Esophagus squamous epithelium (tissue), 4 donors: ENCODE results near the gene DPP4.

Source experiments
- POLR2A ChIP-seq, 4 donors: fragments of 450-650 bp; IDR thresholded peaks; one replicate each; pipeline ENCODE4 v1.6.1; 2017; ENCODE audit warnings: antibody characterized with exemption in 4 of 4, mild to moderate bottlenecking in 4 of 4, moderate library complexity in 3 of 4
- TF ChIP-seq, protein P1 (sequence below), 6 experiments: fragments of 450-650 bp in 4 of 6; fragments of 200-600 bp in 2 of 6; sonication (generic) in 2 of 6; IDR thresholded peaks; one replicate each; pipeline ENCODE4 v1.5.1; 2016 to 2019; ENCODE audit warnings: antibody characterized with exemption in 6 of 6, mild to moderate bottlenecking in 4 of 6, moderate library complexity in 4 of 6

DNA sequence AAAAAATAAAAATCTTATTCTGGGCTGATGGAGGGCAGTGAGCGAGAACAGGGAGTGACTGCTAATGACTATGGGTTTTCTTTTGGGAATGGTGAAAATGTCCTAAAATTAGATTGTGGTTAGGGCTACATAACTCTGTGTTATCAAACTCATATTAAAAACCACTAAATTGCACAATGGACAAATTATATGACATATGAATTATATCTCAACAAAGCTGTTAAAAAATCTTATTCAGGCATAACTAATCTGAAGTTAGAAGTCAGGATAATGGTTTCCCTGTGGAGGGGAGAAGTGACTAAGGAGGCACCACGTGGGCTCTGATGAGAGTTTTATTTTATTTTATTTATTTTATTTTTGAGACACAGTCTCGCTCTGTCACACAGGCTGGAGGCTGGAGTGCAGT lies 32.1 kb upstream of the DPP4 start:
- TF ChIP-seq, protein P1, sequence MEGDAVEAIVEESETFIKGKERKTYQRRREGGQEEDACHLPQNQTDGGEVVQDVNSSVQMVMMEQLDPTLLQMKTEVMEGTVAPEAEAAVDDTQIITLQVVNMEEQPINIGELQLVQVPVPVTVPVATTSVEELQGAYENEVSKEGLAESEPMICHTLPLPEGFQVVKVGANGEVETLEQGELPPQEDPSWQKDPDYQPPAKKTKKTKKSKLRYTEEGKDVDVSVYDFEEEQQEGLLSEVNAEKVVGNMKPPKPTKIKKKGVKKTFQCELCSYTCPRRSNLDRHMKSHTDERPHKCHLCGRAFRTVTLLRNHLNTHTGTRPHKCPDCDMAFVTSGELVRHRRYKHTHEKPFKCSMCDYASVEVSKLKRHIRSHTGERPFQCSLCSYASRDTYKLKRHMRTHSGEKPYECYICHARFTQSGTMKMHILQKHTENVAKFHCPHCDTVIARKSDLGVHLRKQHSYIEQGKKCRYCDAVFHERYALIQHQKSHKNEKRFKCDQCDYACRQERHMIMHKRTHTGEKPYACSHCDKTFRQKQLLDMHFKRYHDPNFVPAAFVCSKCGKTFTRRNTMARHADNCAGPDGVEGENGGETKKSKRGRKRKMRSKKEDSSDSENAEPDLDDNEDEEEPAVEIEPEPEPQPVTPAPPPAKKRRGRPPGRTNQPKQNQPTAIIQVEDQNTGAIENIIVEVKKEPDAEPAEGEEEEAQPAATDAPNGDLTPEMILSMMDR (IDR thresholded peaks at IDR 0.05), result no peak
- no peak for TF ChIP-seq POLR2A (IDR thresholded peaks at IDR 0.05)
